ENCODE results near the gene SNAI3.

Gene SNAI3

GRCh38 chr16:88665570-88665969 lies 20.7 kb downstream of the SNAI3 start:
- no peak overlapping the region for H3K4me3 ChIP-seq (ENCODE audit: low read length in 2 of 2)
- no peak overlapping the region for H3K9ac ChIP-seq (ENCODE audit: low read length in 2 of 2)
- no peak overlapping the region for H3K27ac ChIP-seq (ENCODE audit: low read length)
- peaks cover 10% of the 10 kb centered on the region for H3K4me1 ChIP-seq (ENCODE audit: control insufficient read depth, insufficient read depth, low read length)
- no peaks in the 10 kb centered on the region for H3K36me3 ChIP-seq (ENCODE audit: control insufficient read depth in 2 of 2, insufficient read depth in 2 of 2, low read length in 2 of 2)
- no peaks in the 10 kb centered on the region for H3K27me3 ChIP-seq (ENCODE audit: control insufficient read depth in 1 of 2, insufficient read depth in 2 of 2, low read length in 2 of 2)
- H3K9me3 ChIP-seq (ENCODE audit: control insufficient read depth in 2 of 2, low read length in 2 of 2): no peaks in the 10 kb centered on the region

GRCh38 chr16:88665148-88665547 lies 21.2 kb downstream of the SNAI3 start:
- no peaks in the 10 kb centered on the region for H3K27me3 ChIP-seq (ENCODE audit: control insufficient read depth in 1 of 2, insufficient read depth in 2 of 2, low read length in 2 of 2)
- peaks cover 10% of the 10 kb centered on the region for H3K4me1 ChIP-seq (ENCODE audit: control insufficient read depth, insufficient read depth, low read length)
- H3K4me3 ChIP-seq (ENCODE audit: low read length in 2 of 2): no peak overlapping the region
- H3K9me3 ChIP-seq (ENCODE audit: control insufficient read depth in 2 of 2, low read length in 2 of 2): no peaks in the 10 kb centered on the region
- no peak overlapping the region for H3K27ac ChIP-seq (ENCODE audit: low read length)
- no peak overlapping the region for H3K9ac ChIP-seq (ENCODE audit: low read length in 2 of 2)
- no peaks in the 10 kb centered on the region for H3K36me3 ChIP-seq (ENCODE audit: control insufficient read depth in 2 of 2, insufficient read depth in 2 of 2, low read length in 2 of 2)

- Histone ChIP-seq H3K4me1 (ENCODE audit: control insufficient read depth, insufficient read depth, low read length) (peaks cover 10% of the 10 kb centered on the region), H3K9me3 (ENCODE audit: control insufficient read depth in 2 of 2, low read length in 2 of 2) (no peaks in the 10 kb centered on the region), H3K36me3 (ENCODE audit: control insufficient read depth in 2 of 2, insufficient read depth in 2 of 2, low read length in 2 of 2) (peaks cover 0 to 2% of the 10 kb centered on the region in 2 donors), H3K27ac (ENCODE audit: low read length) (peak within 1 kb of the TSS; percentile 46), H3K27me3 (ENCODE audit: control insufficient read depth in 1 of 2, insufficient read depth in 2 of 2, low read length in 2 of 2) (no peaks in the 10 kb centered on the region), H3K4me3 (ENCODE audit: low read length in 2 of 2) (peak within 1 kb of the TSS; percentile 85 to 89), H3K9ac (ENCODE audit: low read length in 2 of 2) (peak within 1 kb of the TSS; percentile 81 to 86)
These were observed 23.3 kb downstream of the SNAI3 start, which contains the start of gene MVD for GRCh38 chr16:88662843-88663606. Gene MVD (minus strand): TSS chr16:88663091. CDS start chr16:88663080, 11 bp downstream.

GRCh38 chr16:88662222-88662842 lies 24.0 kb downstream of the SNAI3 start:
- H3K4me1 ChIP-seq (ENCODE audit: control insufficient read depth, insufficient read depth, low read length): peaks cover 10% of the 10 kb centered on the region

GRCh38 chr16:88661468-88661867 lies 24.8 kb downstream of the SNAI3 start:
- peaks cover 10% of the 10 kb centered on the region for H3K4me1 ChIP-seq (ENCODE audit: control insufficient read depth, insufficient read depth, low read length)
- no peak overlapping the region for H3K4me3 ChIP-seq (ENCODE audit: low read length in 2 of 2)
- H3K9me3 ChIP-seq (ENCODE audit: control insufficient read depth in 2 of 2, low read length in 2 of 2): no peaks in the 10 kb centered on the region

More at GRCh38 chr16:88662222-88662842, 24.0 kb downstream of the SNAI3 start:
- Histone ChIP-seq H3K4me3 (ENCODE audit: low read length in 2 of 2) (peak overlapping the region; percentile 85 to 89), H3K27me3 (ENCODE audit: control insufficient read depth in 1 of 2, insufficient read depth in 2 of 2, low read length in 2 of 2) (no peaks in the 10 kb centered on the region), H3K36me3 (ENCODE audit: control insufficient read depth in 2 of 2, insufficient read depth in 2 of 2, low read length in 2 of 2) (peaks cover 0 to 2% of the 10 kb centered on the region in 2 donors), H3K27ac (ENCODE audit: low read length) (peak overlapping the region; percentile 46), H3K9me3 (ENCODE audit: control insufficient read depth in 2 of 2, low read length in 2 of 2) (no peaks in the 10 kb centered on the region), H3K9ac (ENCODE audit: low read length in 2 of 2) (peak overlapping the region; percentile 81 to 86)

GRCh38 chr16:88659160-88659559 lies 27.1 kb downstream of the SNAI3 start:
- H3K36me3 ChIP-seq (ENCODE audit: control insufficient read depth in 2 of 2, insufficient read depth in 2 of 2, low read length in 2 of 2): peaks cover 4 to 12% of the 10 kb centered on the region in 2 donors
- H3K9me3 ChIP-seq (ENCODE audit: control insufficient read depth in 2 of 2, low read length in 2 of 2): no peaks in the 10 kb centered on the region
- H3K27me3 ChIP-seq (ENCODE audit: control insufficient read depth in 1 of 2, insufficient read depth in 2 of 2, low read length in 2 of 2): no peaks in the 10 kb centered on the region
- H3K27ac ChIP-seq (ENCODE audit: low read length): no peak overlapping the region
- H3K9ac ChIP-seq (ENCODE audit: low read length in 2 of 2): no peak overlapping the region
- no peak overlapping the region for H3K4me3 ChIP-seq (ENCODE audit: low read length in 2 of 2)
- H3K4me1 ChIP-seq (ENCODE audit: control insufficient read depth, insufficient read depth, low read length): peaks cover 10% of the 10 kb centered on the region

More at GRCh38 chr16:88661468-88661867, 24.8 kb downstream of the SNAI3 start:
- Histone ChIP-seq H3K27me3 (ENCODE audit: control insufficient read depth in 1 of 2, insufficient read depth in 2 of 2, low read length in 2 of 2) (no peaks in the 10 kb centered on the region), H3K27ac (ENCODE audit: low read length) (no peak overlapping the region), H3K9ac (ENCODE audit: low read length in 2 of 2) (no peak overlapping the region), H3K36me3 (ENCODE audit: control insufficient read depth in 2 of 2, insufficient read depth in 2 of 2, low read length in 2 of 2) (peaks cover 0 to 4% of the 10 kb centered on the region in 2 donors)

GRCh38 chr16:88658714-88659113 lies 27.6 kb downstream of the SNAI3 start:
- H3K36me3 ChIP-seq (ENCODE audit: control insufficient read depth in 2 of 2, insufficient read depth in 2 of 2, low read length in 2 of 2): peaks cover 4 to 13% of the 10 kb centered on the region in 2 donors

GRCh38 chr16:88657371-88657770 lies 28.9 kb downstream of the SNAI3 start:
- Histone ChIP-seq H3K9ac (ENCODE audit: low read length in 2 of 2) (no peak overlapping the region), H3K4me1 (ENCODE audit: control insufficient read depth, insufficient read depth, low read length) (peaks cover 5% of the 10 kb centered on the region), H3K27me3 (ENCODE audit: control insufficient read depth in 1 of 2, insufficient read depth in 2 of 2, low read length in 2 of 2) (no peaks in the 10 kb centered on the region), H3K9me3 (ENCODE audit: control insufficient read depth in 2 of 2, low read length in 2 of 2) (no peaks in the 10 kb centered on the region), H3K36me3 (ENCODE audit: control insufficient read depth in 2 of 2, insufficient read depth in 2 of 2, low read length in 2 of 2) (peaks cover 4 to 16% of the 10 kb centered on the region in 2 donors), H3K27ac (ENCODE audit: low read length) (no peak overlapping the region), H3K4me3 (ENCODE audit: low read length in 2 of 2) (no peak overlapping the region)

More at GRCh38 chr16:88658714-88659113, 27.6 kb downstream of the SNAI3 start:
- Histone ChIP-seq H3K9ac (ENCODE audit: low read length in 2 of 2) (no peak overlapping the region), H3K27ac (ENCODE audit: low read length) (no peak overlapping the region), H3K27me3 (ENCODE audit: control insufficient read depth in 1 of 2, insufficient read depth in 2 of 2, low read length in 2 of 2) (no peaks in the 10 kb centered on the region), H3K9me3 (ENCODE audit: control insufficient read depth in 2 of 2, low read length in 2 of 2) (no peaks in the 10 kb centered on the region), H3K4me1 (ENCODE audit: control insufficient read depth, insufficient read depth, low read length) (peaks cover 7% of the 10 kb centered on the region), H3K4me3 (ENCODE audit: low read length in 2 of 2) (no peak overlapping the region)

- H3K4me3 ChIP-seq (ENCODE audit: low read length in 2 of 2): no peak overlapping the region
- H3K27me3 ChIP-seq (ENCODE audit: control insufficient read depth in 1 of 2, insufficient read depth in 2 of 2, low read length in 2 of 2): peaks cover 2 to 4% of the 10 kb centered on the region in 2 donors
- peaks cover under 1% of the 10 kb centered on the region for H3K4me1 ChIP-seq (ENCODE audit: control insufficient read depth, insufficient read depth, low read length)
- H3K27ac ChIP-seq (ENCODE audit: low read length): no peak overlapping the region
- H3K36me3 ChIP-seq (ENCODE audit: control insufficient read depth in 2 of 2, insufficient read depth in 2 of 2, low read length in 2 of 2): peaks cover 4 to 16% of the 10 kb centered on the region in 2 donors
- H3K9me3 ChIP-seq (ENCODE audit: control insufficient read depth in 2 of 2, low read length in 2 of 2): no peaks in the 10 kb centered on the region
- H3K9ac ChIP-seq (ENCODE audit: low read length in 2 of 2): no peak overlapping the region
These were observed 29.9 kb downstream of the SNAI3 start for GRCh38 chr16:88656291-88656980.

GRCh38 chr16:88655733-88656281 lies 30.5 kb downstream of the SNAI3 start:
- Histone ChIP-seq H3K27me3 (ENCODE audit: control insufficient read depth in 1 of 2, insufficient read depth in 2 of 2, low read length in 2 of 2) (peaks cover 6 to 8% of the 10 kb centered on the region in 2 donors), H3K9me3 (ENCODE audit: control insufficient read depth in 2 of 2, low read length in 2 of 2) (no peaks in the 10 kb centered on the region), H3K27ac (ENCODE audit: low read length) (no peak overlapping the region), H3K4me1 (ENCODE audit: control insufficient read depth, insufficient read depth, low read length) (peaks cover 3% of the 10 kb centered on the region), H3K9ac (ENCODE audit: low read length in 2 of 2) (no peak overlapping the region), H3K4me3 (ENCODE audit: low read length in 2 of 2) (no peak overlapping the region), H3K36me3 (ENCODE audit: control insufficient read depth in 2 of 2, insufficient read depth in 2 of 2, low read length in 2 of 2) (peaks cover 4 to 16% of the 10 kb centered on the region in 2 donors)

All from stomach smooth muscle (tissue), 2 donors.